Measurements from ENCODE around the gene PHYKPL. TPM values are rescaled to one million over a fixed set of nuclear protein-coding genes. Genes with fewer than 3 reads are reported as not detected.

The PHYKPL gene
- total and polyA plus RNA-seq, 7 donors = 26.0 to 121 (median 47.6) TPM

- H3K4me1 ChIP-seq = no peaks in the 10 kb centered on the region
- DNase-seq = no peak
- 85 to 92% methylated on average over 6 of the region's 6 CpGs for WGBS, 2 donors
- TF ChIP-seq POLR2AphosphoS5 (IDR thresholded peaks at IDR 0.05) (no peak), POLR2A (IDR thresholded peaks at IDR 0.05) (no peak), EP300 (IDR thresholded peaks at IDR 0.05) (no peak), CTCF (IDR thresholded peaks at IDR 0.05) (no peak)
- no peaks in the 10 kb centered on the region for H3K27me3 ChIP-seq
- H3K36me3 ChIP-seq = peaks cover 35 to 94% (median 62%) of the 10 kb centered on the region in 4 donors
- no peaks in the 10 kb centered on the region for H3K9me3 ChIP-seq
- no peak overlapping the region for H3K27ac ChIP-seq
- H3K4me3 ChIP-seq = no peak overlapping the region
- intact Hi-C loops (cut with DNase I) = no loop called here
Measured at GRCh38 chr5:178214160-178214803, 18.3 kb downstream of the PHYKPL start.

- no peaks in the 10 kb centered on the region for H3K27me3 ChIP-seq
- 27 to 60% methylated on average over 8 of the region's 8 CpGs for WGBS, 2 donors
- DNase-seq = no peak
- no peak overlapping the region for H3K27ac ChIP-seq
- H3K4me1 ChIP-seq = no peaks in the 10 kb centered on the region
- H3K4me3 ChIP-seq = no peak overlapping the region
- intact Hi-C loops (cut with DNase I) = no loop called here
- no peaks in the 10 kb centered on the region for H3K9me3 ChIP-seq
- TF ChIP-seq EP300 (IDR thresholded peaks at IDR 0.05) = no peak
- TF ChIP-seq POLR2AphosphoS5 (IDR thresholded peaks at IDR 0.05) = no peak
- TF ChIP-seq CTCF (IDR thresholded peaks at IDR 0.05) = no peak
- no peak for TF ChIP-seq POLR2A (IDR thresholded peaks at IDR 0.05)
- peaks cover 40 to 94% (median 67%) of the 10 kb centered on the region in 4 donors for H3K36me3 ChIP-seq
Measured at GRCh38 chr5:178213748-178214151, 18.9 kb downstream of the PHYKPL start.

GRCh38 chr5:178213003-178213461 is 19.6 kb downstream of the PHYKPL start:
- Histone ChIP-seq H3K4me3 (no peak overlapping the region), H3K27me3 (no peaks in the 10 kb centered on the region), H3K36me3 (peaks cover 44 to 95% (median 73%) of the 10 kb centered on the region in 4 donors), H3K27ac (no peak overlapping the region), H3K4me1 (no peaks in the 10 kb centered on the region), H3K9me3 (no peaks in the 10 kb centered on the region)
- no peak for DNase-seq
- peak in 1 of 4 donors; percentile 7 for TF ChIP-seq POLR2AphosphoS5 (IDR thresholded peaks at IDR 0.05)
- TF ChIP-seq CTCF (IDR thresholded peaks at IDR 0.05) = no peak
- TF ChIP-seq POLR2A (IDR thresholded peaks at IDR 0.05) = no peak
- no peak for TF ChIP-seq EP300 (IDR thresholded peaks at IDR 0.05)
- 38 to 65% methylated on average over 4 of the region's 4 CpGs for WGBS, 2 donors
- intact Hi-C loops (cut with DNase I) = no loop called here

- H3K36me3 ChIP-seq = peaks cover 44 to 100% (median 79%) of the 10 kb centered on the region in 4 donors
- H3K27ac ChIP-seq = no peak overlapping the region
Measured at GRCh38 chr5:178212241-178213002, 20.2 kb downstream of the PHYKPL start.

More at GRCh38 chr5:178212241-178213002, 20.2 kb downstream of the PHYKPL start:
- Histone ChIP-seq H3K4me3 (no peak overlapping the region), H3K9me3 (no peaks in the 10 kb centered on the region), H3K27me3 (no peaks in the 10 kb centered on the region), H3K4me1 (peaks cover 0 to 2% (median 0%) of the 10 kb centered on the region in 4 donors)
- no peak for TF ChIP-seq CTCF (IDR thresholded peaks at IDR 0.05)
- TF ChIP-seq POLR2AphosphoS5 (IDR thresholded peaks at IDR 0.05) = no peak
- no peak for TF ChIP-seq EP300 (IDR thresholded peaks at IDR 0.05)
- no peak for TF ChIP-seq POLR2A (IDR thresholded peaks at IDR 0.05)
- DNase-seq = no peak
- intact Hi-C loops (cut with DNase I) = no loop called here
- WGBS, 2 donors = 88 to 89% methylated on average over 3 of the region's 3 CpGs
